ENCODE data around the gene BICRAL.
"Not testable (repeated sequence)": the region's sequence is repeated elsewhere in the genome, so short reads cannot be mapped to it uniquely, and the experiment has no call there.

The BICRAL gene

DNA sequence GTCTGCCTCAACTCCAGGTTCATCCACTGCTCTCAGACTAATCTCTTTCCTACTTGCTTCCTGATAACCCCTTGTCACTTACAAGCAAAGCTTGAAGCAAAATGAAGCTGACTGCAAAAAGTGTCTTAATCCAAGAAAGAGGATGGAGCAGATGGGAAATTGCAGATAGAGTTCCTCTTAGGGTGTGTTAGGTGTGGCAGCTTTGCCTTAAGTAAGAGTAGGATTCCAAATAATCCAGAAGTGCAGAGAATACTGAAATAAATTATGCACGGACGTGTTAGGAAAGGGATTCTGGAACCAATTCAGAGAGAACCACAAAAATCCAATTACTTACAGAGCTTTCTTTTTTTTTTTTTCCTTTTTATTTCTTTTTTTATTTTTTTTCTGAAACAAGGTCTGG, 91.5 kb downstream of the BICRAL start:
- Histone ChIP-seq H3K4me3 (ENCODE audit: low read length in 2 of 2) (no peak overlapping the region), H3K27me3 (ENCODE audit: control insufficient read depth in 2 of 2, insufficient read depth in 2 of 2, low read length in 2 of 2) (no peaks in the 10 kb centered on the region), H3K36me3 (ENCODE audit: control insufficient read depth in 2 of 2, insufficient read depth in 2 of 2, low read length in 2 of 2) (peaks cover 0 to 4% of the 10 kb centered on the region in 2 donors), H3K4me1 (ENCODE audit: control insufficient read depth in 2 of 2, insufficient read depth in 2 of 2, low read length in 2 of 2) (no peaks in the 10 kb centered on the region), H3K9me3 (ENCODE audit: control insufficient read depth in 2 of 2, low read length in 2 of 2) (no peaks in the 10 kb centered on the region), H3K9ac (ENCODE audit: low read depth in 1 of 2, low read length in 2 of 2) (no peak overlapping the region), H3K27ac (ENCODE audit: low read depth in 2 of 2, low read length in 2 of 2) (no peak overlapping the region)

- Histone ChIP-seq H3K9me3 (ENCODE audit: control insufficient read depth in 2 of 2, low read length in 2 of 2) (no peaks in the 10 kb centered on the region), H3K27me3 (ENCODE audit: control insufficient read depth in 2 of 2, insufficient read depth in 2 of 2, low read length in 2 of 2) (no peaks in the 10 kb centered on the region), H3K4me1 (ENCODE audit: control insufficient read depth in 2 of 2, insufficient read depth in 2 of 2, low read length in 2 of 2) (peaks cover 2 to 4% of the 10 kb centered on the region in 2 donors), H3K9ac (ENCODE audit: low read depth in 1 of 2, low read length in 2 of 2) (no peak overlapping the region), H3K4me3 (ENCODE audit: low read length in 2 of 2) (no peak overlapping the region), H3K27ac (ENCODE audit: low read depth in 2 of 2, low read length in 2 of 2) (no peak overlapping the region), H3K36me3 (ENCODE audit: control insufficient read depth in 2 of 2, insufficient read depth in 2 of 2, low read length in 2 of 2) (peaks cover 0 to 3% of the 10 kb centered on the region in 2 donors)
Measured at GRCh38 chr6:42877695-42878094, 95.8 kb downstream of the BICRAL start.

- H3K4me3 ChIP-seq (ENCODE audit: low read length in 2 of 2), result peak within 1 kb of the TSS; percentile 84 to 100
- no peaks in the 10 kb centered on the region for H3K27me3 ChIP-seq (ENCODE audit: control insufficient read depth in 2 of 2, insufficient read depth in 2 of 2, low read length in 2 of 2)
Measured at GRCh38 chr6:42879372-42880239, 97.8 kb downstream of the BICRAL start, which contains the start of gene RPL7L1. Gene RPL7L1, plus strand, starts transcription at chr6:42879616. Its CDS starts 295 bp downstream, at chr6:42879911.

DNA sequence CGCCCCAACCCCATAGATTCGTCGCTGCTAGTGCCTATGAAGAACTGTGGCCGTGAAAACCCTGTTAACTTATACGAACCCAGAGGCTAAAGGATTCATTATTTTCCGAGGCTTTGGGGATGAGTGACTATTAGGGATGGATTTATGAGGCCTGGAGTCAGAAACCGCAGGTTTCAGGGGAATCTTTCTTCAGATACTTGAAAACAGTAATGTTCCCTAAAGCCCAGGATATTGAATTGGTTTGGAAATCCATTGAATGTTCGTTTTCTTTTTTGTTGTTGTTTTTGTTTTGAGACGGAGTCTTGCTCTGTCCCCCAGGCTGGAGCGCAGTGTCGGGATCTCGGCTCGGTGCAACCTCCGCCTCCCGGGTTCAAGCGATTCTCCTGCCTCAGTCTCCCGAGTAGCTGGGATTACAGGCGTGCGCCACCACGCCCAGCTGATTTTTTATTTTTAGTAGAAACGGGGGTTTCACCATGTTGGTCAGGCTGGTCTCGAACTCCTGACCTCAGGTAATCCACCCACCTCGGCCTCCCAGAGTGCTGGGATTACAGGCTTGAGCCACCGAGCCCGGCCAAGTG, 98.5 kb downstream of the BICRAL start:
- H3K9ac ChIP-seq (ENCODE audit: low read depth in 1 of 2, low read length in 2 of 2), result peak overlapping the region; percentile 78 to 99
- H3K27ac ChIP-seq (ENCODE audit: low read depth in 2 of 2, low read length in 2 of 2), result peak overlapping the region; percentile 82 to 92
- H3K9me3 ChIP-seq (ENCODE audit: control insufficient read depth in 2 of 2, low read length in 2 of 2); H3K4me1 ChIP-seq (ENCODE audit: control insufficient read depth in 2 of 2, insufficient read depth in 2 of 2, low read length in 2 of 2); H3K27me3 ChIP-seq (ENCODE audit: control insufficient read depth in 2 of 2, insufficient read depth in 2 of 2, low read length in 2 of 2): not testable (repeated sequence)
- H3K36me3 ChIP-seq (ENCODE audit: control insufficient read depth in 2 of 2, insufficient read depth in 2 of 2, low read length in 2 of 2), result peaks cover 23 to 28% of the 10 kb centered on the region in 2 donors
- peak overlapping the region; percentile 84 to 100 for H3K4me3 ChIP-seq (ENCODE audit: low read length in 2 of 2)

More at GRCh38 chr6:42879372-42880239, 97.8 kb downstream of the BICRAL start, which contains the start of gene RPL7L1:
- Histone ChIP-seq H3K36me3 (ENCODE audit: control insufficient read depth in 2 of 2, insufficient read depth in 2 of 2, low read length in 2 of 2) (peaks cover 18 to 22% of the 10 kb centered on the region in 2 donors), H3K27ac (ENCODE audit: low read depth in 2 of 2, low read length in 2 of 2) (peak within 1 kb of the TSS; percentile 82 to 92), H3K9me3 (ENCODE audit: control insufficient read depth in 2 of 2, low read length in 2 of 2) (no peaks in the 10 kb centered on the region), H3K9ac (ENCODE audit: low read depth in 1 of 2, low read length in 2 of 2) (peak within 1 kb of the TSS; percentile 78 to 99), H3K4me1 (ENCODE audit: control insufficient read depth in 2 of 2, insufficient read depth in 2 of 2, low read length in 2 of 2) (peaks cover 2 to 4% of the 10 kb centered on the region in 2 donors)

DNA sequence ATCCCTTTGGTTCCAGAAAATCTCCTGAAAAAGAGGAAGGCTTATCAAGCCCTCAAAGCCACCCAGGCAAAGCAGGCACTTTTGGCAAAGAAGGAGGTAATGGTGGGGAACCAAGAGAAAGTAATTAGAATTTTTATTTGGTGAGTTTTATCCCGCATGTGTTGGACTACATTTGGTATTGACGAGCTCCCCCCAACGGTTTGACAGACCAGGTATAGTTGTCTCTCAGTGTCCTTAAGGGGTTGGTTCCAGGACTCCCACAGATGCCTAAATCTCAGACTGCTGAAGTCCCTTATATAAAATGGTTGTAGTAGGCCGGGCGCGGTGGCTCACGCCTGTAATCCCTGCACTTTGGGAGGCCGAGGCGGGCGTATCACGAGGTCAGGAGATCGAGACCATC, 99.0 kb downstream of the BICRAL start:
- Histone ChIP-seq H3K9ac (ENCODE audit: low read depth in 1 of 2, low read length in 2 of 2) (peak overlapping the region; percentile 18 to 78), H3K4me3 (ENCODE audit: low read length in 2 of 2) (peak overlapping the region; percentile 84 to 100), H3K36me3 (ENCODE audit: control insufficient read depth in 2 of 2, insufficient read depth in 2 of 2, low read length in 2 of 2) (peaks cover 28 to 34% of the 10 kb centered on the region in 2 donors)
- H3K9me3 ChIP-seq (ENCODE audit: control insufficient read depth in 2 of 2, low read length in 2 of 2); H3K27ac ChIP-seq (ENCODE audit: low read depth in 2 of 2, low read length in 2 of 2); H3K27me3 ChIP-seq (ENCODE audit: control insufficient read depth in 2 of 2, insufficient read depth in 2 of 2, low read length in 2 of 2); H3K4me1 ChIP-seq (ENCODE audit: control insufficient read depth in 2 of 2, insufficient read depth in 2 of 2, low read length in 2 of 2): not testable (repeated sequence)

DNA sequence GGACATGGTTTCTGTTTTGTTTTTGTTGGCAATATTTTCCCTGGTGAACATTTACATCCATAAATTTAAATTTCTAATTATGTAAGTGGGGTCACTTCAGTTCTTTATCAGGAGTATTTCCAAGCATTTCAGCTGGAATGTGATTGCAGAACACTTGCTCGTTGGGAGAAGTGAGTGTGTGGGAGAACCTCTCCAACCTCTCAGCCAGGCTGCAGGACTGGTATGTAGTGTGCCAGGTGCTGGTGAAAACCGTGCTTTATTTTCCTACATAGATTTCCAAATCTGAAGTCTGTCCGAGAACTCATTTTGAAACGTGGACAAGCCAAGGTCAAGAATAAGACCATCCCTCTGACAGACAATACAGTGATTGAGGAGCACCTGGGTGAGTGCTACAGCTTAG, 103.8 kb downstream of the BICRAL start:
- Histone ChIP-seq H3K27me3 (ENCODE audit: control insufficient read depth in 2 of 2, insufficient read depth in 2 of 2, low read length in 2 of 2) (no peaks in the 10 kb centered on the region), H3K4me3 (ENCODE audit: low read length in 2 of 2) (no peak overlapping the region), H3K27ac (ENCODE audit: low read depth in 2 of 2, low read length in 2 of 2) (no peak overlapping the region), H3K36me3 (ENCODE audit: control insufficient read depth in 2 of 2, insufficient read depth in 2 of 2, low read length in 2 of 2) (peaks cover 30 to 41% of the 10 kb centered on the region in 2 donors), H3K9me3 (ENCODE audit: control insufficient read depth in 2 of 2, low read length in 2 of 2) (no peaks in the 10 kb centered on the region), H3K4me1 (ENCODE audit: control insufficient read depth in 2 of 2, insufficient read depth in 2 of 2, low read length in 2 of 2) (peaks cover 0 to 8% of the 10 kb centered on the region in 2 donors), H3K9ac (ENCODE audit: low read depth in 1 of 2, low read length in 2 of 2) (no peak overlapping the region)

GRCh38 chr6:42888201-42888600, 106.3 kb downstream of the BICRAL start:
- not testable (repeated sequence) for H3K4me1 ChIP-seq (ENCODE audit: control insufficient read depth in 2 of 2, insufficient read depth in 2 of 2, low read length in 2 of 2); H3K4me3 ChIP-seq (ENCODE audit: low read length in 2 of 2); H3K9ac ChIP-seq (ENCODE audit: low read depth in 1 of 2, low read length in 2 of 2); H3K27ac ChIP-seq (ENCODE audit: low read depth in 2 of 2, low read length in 2 of 2); H3K27me3 ChIP-seq (ENCODE audit: control insufficient read depth in 2 of 2, insufficient read depth in 2 of 2, low read length in 2 of 2); H3K9me3 ChIP-seq (ENCODE audit: control insufficient read depth in 2 of 2, low read length in 2 of 2)
- H3K36me3 ChIP-seq (ENCODE audit: control insufficient read depth in 2 of 2, insufficient read depth in 2 of 2, low read length in 2 of 2), result peaks cover 26 to 33% of the 10 kb centered on the region in 2 donors

- H3K4me1 ChIP-seq (ENCODE audit: control insufficient read depth in 2 of 2, insufficient read depth in 2 of 2, low read length in 2 of 2), result peaks cover 3 to 6% of the 10 kb centered on the region in 2 donors
- no peaks in the 10 kb centered on the region for H3K9me3 ChIP-seq (ENCODE audit: control insufficient read depth in 2 of 2, low read length in 2 of 2)
- H3K27me3 ChIP-seq (ENCODE audit: control insufficient read depth in 2 of 2, insufficient read depth in 2 of 2, low read length in 2 of 2), result no peaks in the 10 kb centered on the region
- H3K4me3 ChIP-seq (ENCODE audit: low read length in 2 of 2), result peak overlapping the region; percentile 90 to 98
- peak overlapping the region; percentile 96 to 97 for H3K9ac ChIP-seq (ENCODE audit: low read depth in 1 of 2, low read length in 2 of 2)
- peaks cover 9 to 17% of the 10 kb centered on the region in 2 donors for H3K36me3 ChIP-seq (ENCODE audit: control insufficient read depth in 2 of 2, insufficient read depth in 2 of 2, low read length in 2 of 2)
- H3K27ac ChIP-seq (ENCODE audit: low read depth in 2 of 2, low read length in 2 of 2), result peak overlapping the region; percentile 90 to 93
Measured at GRCh38 chr6:42889815-42890214, 108.0 kb downstream of the BICRAL start.

- Histone ChIP-seq H3K9ac (ENCODE audit: low read depth in 1 of 2, low read length in 2 of 2) (peak overlapping the region; percentile 96 to 97), H3K27ac (ENCODE audit: low read depth in 2 of 2, low read length in 2 of 2) (peak overlapping the region; percentile 90 to 93), H3K27me3 (ENCODE audit: control insufficient read depth in 2 of 2, insufficient read depth in 2 of 2, low read length in 2 of 2) (no peaks in the 10 kb centered on the region), H3K9me3 (ENCODE audit: control insufficient read depth in 2 of 2, low read length in 2 of 2) (no peaks in the 10 kb centered on the region), H3K4me1 (ENCODE audit: control insufficient read depth in 2 of 2, insufficient read depth in 2 of 2, low read length in 2 of 2) (peaks cover 3 to 6% of the 10 kb centered on the region in 2 donors), H3K36me3 (ENCODE audit: control insufficient read depth in 2 of 2, insufficient read depth in 2 of 2, low read length in 2 of 2) (peaks cover 4 to 10% of the 10 kb centered on the region in 2 donors), H3K4me3 (ENCODE audit: low read length in 2 of 2) (peak overlapping the region; percentile 90 to 98)
Measured at GRCh38 chr6:42890311-42891198, 108.7 kb downstream of the BICRAL start.

Data from mucosa of rectum (tissue), 2 donors.